ENCODE data around the gene MSANTD3. TPM values are rescaled to one million over a fixed set of nuclear protein-coding genes. Genes with fewer than 3 reads are reported as not detected.

Gene MSANTD3
- total and polyA plus RNA-seq, 2 of the 13 experiments (the other 11 are each of a cell fraction or from before 2014, with no cell fraction given), result 10.1 to 19.2 TPM

DNA sequence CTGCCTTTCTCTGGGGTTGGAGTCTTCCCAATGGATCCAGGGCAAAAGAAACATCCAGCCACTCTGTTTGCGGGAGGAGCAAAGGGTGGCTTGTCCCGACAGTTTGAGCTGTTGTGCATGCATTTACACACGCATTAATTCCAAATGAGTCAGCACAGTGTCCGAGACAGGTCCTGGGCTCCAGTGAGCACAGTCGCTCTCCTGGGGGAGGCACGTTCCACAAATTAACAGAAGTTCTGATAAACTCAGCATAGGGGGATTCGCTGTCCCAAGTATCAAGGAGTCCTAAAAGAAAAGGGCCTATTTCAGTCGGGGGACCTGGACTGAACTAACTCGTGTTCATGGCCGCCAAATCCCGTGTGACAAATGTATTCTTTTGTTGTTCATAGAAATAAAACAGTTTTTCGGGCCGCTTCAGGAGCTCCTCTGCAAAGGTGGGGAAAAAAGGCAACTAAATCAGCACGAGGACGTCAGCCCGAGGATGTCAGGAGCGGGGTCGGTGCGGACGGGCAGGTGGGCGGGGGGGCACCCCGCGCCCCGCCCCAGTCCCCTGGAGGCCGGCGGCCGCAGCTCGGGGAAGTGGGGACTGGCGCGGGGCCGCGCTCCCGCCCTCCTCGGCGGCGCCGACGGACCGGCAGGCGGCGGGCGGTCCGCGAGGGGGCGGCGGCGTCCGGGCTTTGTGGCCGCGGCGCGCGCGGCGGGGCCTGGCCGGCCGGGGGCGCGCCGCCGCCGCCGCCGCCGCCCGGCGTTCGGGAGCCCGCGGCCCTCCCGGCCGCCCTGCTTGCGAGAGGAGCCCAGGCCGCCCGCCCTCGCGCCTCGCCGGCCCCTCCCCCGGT lies at the start of gene MSANTD3 (continued):
- TF ChIP-seq ZMYM3 (CRISPR knock-in tag; IDR thresholded peaks at IDR 0.05), result no peak
- TF ChIP-seq, protein P1, sequence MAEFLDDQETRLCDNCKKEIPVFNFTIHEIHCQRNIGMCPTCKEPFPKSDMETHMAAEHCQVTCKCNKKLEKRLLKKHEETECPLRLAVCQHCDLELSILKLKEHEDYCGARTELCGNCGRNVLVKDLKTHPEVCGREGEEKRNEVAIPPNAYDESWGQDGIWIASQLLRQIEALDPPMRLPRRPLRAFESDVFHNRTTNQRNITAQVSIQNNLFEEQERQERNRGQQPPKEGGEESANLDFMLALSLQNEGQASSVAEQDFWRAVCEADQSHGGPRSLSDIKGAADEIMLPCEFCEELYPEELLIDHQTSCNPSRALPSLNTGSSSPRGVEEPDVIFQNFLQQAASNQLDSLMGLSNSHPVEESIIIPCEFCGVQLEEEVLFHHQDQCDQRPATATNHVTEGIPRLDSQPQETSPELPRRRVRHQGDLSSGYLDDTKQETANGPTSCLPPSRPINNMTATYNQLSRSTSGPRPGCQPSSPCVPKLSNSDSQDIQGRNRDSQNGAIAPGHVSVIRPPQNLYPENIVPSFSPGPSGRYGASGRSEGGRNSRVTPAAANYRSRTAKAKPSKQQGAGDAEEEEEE (CRISPR knock-in tag; IDR thresholded peaks at IDR 0.05; ENCODE audit: borderline replicate concordance), result no peak
- TF ChIP-seq ZNF547 (CRISPR knock-in tag; IDR thresholded peaks at IDR 0.05), result 0 out of 2 replicates have a peak, but pooled peaks have one; percentile 49
- TF ChIP-seq ZNF781 (CRISPR knock-in tag; IDR thresholded peaks at IDR 0.05; ENCODE audit: borderline replicate concordance, not compliant biosample characterization), result no peak
- TF ChIP-seq, protein P2, sequence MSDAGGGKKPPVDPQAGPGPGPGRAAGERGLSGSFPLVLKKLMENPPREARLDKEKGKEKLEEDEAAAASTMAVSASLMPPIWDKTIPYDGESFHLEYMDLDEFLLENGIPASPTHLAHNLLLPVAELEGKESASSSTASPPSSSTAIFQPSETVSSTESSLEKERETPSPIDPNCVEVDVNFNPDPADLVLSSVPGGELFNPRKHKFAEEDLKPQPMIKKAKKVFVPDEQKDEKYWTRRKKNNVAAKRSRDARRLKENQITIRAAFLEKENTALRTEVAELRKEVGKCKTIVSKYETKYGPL (CRISPR knock-in tag; IDR thresholded peaks at IDR 0.05), result no peak
- peak; percentile 61; the same call in 1 of the 2 replicates for TF ChIP-seq POLR2AphosphoS5 (IDR thresholded peaks at IDR 0.05; ENCODE audit: low read depth, low read length)
- TF ChIP-seq ZNF530 (CRISPR knock-in tag; IDR thresholded peaks at IDR 0.05; ENCODE audit: low read depth), result no peak
- TF ChIP-seq ZFP36L1 (CRISPR knock-in tag; IDR thresholded peaks at IDR 0.05), result no peak
- TF ChIP-seq ARNTL (CRISPR knock-in tag; IDR thresholded peaks at IDR 0.05), result no peak
- TF ChIP-seq STAG1 (CRISPR knock-in tag; IDR thresholded peaks at IDR 0.05), result no peak
- TF ChIP-seq EHMT2 (IDR thresholded peaks at IDR 0.05; ENCODE audit: borderline replicate concordance, low read depth, low read length), result no peak
- TF ChIP-seq, protein P3, sequence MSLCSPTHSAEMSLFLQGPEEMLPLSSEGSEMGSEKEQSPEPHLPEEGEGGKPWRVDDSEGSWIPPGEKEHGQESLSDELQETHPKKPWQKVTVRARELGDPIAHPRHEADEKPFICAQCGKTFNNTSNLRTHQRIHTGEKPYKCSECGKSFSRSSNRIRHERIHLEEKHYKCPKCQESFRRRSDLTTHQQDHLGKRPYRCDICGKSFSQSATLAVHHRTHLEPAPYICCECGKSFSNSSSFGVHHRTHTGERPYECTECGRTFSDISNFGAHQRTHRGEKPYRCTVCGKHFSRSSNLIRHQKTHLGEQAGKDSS (CRISPR knock-in tag; IDR thresholded peaks at IDR 0.05; ENCODE audit: borderline replicate concordance, low read depth), result peak; percentile 69; the same call in 1 of the 2 replicates
- TF ChIP-seq ZNF225 (CRISPR knock-in tag; IDR thresholded peaks at IDR 0.05), result no peak
- TF ChIP-seq, protein P4, sequence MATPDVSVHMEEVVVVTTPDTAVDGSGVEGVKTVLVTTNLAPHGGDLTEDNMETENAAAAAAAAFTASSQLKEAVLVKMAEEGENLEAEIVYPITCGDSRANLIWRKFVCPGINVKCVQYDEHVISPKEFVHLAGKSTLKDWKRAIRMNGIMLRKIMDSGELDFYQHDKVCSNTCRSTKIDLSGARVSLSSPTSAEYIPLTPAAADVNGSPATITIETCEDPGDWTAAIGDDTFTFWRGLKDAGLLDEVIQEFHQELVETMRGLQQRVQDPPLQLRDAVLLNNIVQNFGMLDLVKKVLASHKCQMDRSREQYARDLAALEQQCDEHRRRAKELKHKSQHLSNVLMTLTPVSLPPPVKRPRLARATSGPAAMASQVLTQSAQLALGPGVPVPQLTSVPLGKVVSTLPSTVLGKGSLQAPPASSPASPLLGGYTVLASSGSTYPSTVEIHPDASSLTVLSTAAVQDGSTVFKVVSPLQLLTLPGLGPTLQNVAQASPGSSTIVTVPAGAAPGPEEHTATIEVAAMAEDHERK (CRISPR knock-in tag; IDR thresholded peaks at IDR 0.05; ENCODE audit: low read depth), result no peak
- TF ChIP-seq SMC3 (IDR thresholded peaks at IDR 0.05; ENCODE audit: low read length), result no peak
- TF ChIP-seq ZNF746 (CRISPR knock-in tag; IDR thresholded peaks at IDR 0.05), result no peak; the same call in 1 of the 2 replicates
- TF ChIP-seq EZH2 (conservative IDR thresholded peaks at IDR 0.05; ENCODE audit: low read depth, low read length), result no peak
- TF ChIP-seq, protein P5, sequence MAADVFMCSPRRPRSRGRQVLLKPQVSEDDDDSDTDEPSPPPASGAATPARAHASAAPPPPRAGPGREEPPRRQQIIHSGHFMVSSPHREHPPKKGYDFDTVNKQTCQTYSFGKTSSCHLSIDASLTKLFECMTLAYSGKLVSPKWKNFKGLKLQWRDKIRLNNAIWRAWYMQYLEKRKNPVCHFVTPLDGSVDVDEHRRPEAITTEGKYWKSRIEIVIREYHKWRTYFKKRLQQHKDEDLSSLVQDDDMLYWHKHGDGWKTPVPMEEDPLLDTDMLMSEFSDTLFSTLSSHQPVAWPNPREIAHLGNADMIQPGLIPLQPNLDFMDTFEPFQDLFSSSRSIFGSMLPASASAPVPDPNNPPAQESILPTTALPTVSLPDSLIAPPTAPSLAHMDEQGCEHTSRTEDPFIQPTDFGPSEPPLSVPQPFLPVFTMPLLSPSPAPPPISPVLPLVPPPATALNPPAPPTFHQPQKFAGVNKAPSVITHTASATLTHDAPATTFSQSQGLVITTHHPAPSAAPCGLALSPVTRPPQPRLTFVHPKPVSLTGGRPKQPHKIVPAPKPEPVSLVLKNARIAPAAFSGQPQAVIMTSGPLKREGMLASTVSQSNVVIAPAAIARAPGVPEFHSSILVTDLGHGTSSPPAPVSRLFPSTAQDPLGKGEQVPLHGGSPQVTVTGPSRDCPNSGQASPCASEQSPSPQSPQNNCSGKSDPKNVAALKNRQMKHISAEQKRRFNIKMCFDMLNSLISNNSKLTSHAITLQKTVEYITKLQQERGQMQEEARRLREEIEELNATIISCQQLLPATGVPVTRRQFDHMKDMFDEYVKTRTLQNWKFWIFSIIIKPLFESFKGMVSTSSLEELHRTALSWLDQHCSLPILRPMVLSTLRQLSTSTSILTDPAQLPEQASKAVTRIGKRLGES (CRISPR knock-in tag; IDR thresholded peaks at IDR 0.05; ENCODE audit: borderline replicate concordance), result no peak
- TF ChIP-seq MXD4 (CRISPR knock-in tag; IDR thresholded peaks at IDR 0.05), result no peak
- TF ChIP-seq MATR3 (CRISPR knock-in tag; IDR thresholded peaks at IDR 0.05), result no peak
- no peak for TF ChIP-seq HIVEP1 (CRISPR knock-in tag; IDR thresholded peaks at IDR 0.05)
